ENCODE results near the gene SLC26A4.

SLC26A4 gene

GRCh38 chr7:107694386-107694785, 33.8 kb downstream of the SLC26A4 start:
- peak in 15 of 58 donors; percentile 3 to 36 (median 13) for DNase-seq

DNA sequence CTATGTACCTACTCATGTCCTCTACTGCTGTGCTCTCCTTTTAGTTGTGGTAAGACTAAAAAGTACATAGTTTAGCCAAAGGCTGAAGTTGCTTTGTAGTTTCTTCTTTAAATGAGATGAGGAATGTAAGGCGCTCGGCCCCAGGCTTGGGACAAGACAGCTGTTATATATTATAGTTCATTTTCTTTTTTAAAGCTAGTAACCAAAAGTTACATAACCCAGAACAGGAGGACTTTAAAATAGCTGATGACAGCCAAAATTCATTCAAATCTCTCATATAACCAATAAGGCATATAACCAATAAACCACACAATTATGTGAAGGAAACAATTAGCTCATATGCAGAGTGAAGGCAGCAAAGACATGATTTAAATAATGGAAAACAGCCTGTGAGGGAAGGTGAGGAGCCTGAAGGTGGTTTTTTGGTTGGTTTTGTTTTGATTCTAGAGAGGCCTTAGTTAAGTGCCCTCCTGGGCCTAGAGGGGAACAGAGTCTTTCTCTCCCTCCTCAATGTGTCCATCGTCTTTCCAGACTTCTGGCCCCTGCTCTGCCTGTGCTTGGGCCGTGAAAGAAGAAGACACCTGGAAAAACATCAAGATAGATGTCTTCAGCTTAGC, 35.8 kb downstream of the SLC26A4 start:
- DNase-seq = no peak

- DNase-seq = peak in 10 of 58 donors; percentile 4 to 45 (median 16)
Measured at GRCh38 chr7:107697321-107698049, 36.9 kb downstream of the SLC26A4 start.

DNA sequence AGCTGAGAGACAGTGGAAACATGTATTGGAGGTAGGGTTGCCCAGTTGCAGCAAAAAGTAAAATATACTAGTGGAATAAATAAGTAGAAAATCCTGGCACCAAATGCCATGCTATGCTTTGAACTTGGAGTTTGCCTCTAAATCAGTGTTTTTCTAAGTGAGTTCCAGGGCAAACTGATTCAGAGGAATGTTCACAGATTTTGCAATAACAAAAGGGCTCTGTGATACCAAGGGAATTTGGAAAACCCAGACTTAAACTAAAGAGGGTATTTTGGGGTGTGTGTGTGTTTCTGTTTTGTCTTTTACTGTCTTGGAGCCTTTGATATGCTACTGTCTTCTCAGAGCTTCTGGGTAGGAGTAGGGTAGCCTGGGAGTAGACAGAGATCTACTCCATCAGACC, 39.9 kb downstream of the SLC26A4 start:
- DNase-seq = no peak

DNA sequence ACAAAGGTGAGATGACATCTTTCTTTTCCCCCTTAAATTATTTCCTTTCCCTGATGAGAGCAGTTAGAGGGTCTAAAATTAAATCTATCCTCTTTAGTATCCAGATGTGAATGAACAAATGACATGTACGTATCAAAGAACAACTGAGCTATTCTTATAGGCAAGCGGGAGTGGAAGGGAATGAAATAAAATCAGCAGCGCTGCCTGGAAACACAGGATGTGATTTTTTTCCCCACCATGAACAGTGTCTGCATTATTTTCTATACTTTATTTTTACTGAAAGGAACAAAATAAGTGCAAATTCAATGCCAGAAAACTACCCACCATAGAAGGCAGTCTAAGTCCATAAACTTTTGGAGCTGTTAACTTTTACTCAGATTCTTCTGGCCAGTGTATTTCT, 40.6 kb downstream of the SLC26A4 start:
- DNase-seq = no peak

DNA sequence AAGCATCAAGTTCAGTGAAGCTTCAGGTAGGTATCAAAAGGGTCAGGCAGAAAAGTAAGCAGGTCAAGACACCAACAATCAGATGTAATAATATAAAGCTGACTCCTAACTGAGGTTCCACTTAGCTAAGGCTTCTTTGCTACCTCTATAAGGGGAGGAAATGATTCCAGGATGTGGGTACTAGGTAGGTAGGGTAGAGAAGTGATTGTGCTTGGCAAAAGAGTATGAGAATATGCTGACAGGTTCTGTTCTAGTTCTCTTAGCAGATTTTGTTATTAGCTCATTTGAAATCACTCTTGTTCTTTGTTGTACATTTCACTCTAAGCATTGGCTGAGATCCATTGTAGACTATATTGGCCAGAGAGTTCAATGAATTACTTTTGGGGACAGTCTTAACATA, 42.6 kb downstream of the SLC26A4 start:
- no peak for DNase-seq

GRCh38 chr7:107703872-107704271, 43.2 kb downstream of the SLC26A4 start:
- no peak for DNase-seq

DNA sequence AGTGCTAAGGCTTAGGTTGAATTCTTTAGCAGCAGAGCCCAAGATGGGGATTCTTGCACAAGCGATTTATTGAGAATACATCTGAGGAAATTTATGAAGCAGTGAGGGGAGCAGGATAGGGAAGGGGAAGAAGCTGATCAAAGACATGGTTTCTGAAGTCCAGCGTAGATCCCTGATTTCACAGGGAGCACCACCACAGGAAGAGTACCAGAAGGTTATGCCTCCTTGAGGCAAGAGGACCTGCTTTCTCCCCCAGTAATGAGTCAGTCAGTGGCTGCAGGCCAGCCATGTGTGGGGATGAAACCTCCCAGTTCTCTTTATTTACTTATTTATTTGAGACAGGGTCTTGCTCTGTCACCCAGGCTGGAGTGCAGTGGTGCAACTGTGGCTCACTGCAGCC, 48.3 kb downstream of the SLC26A4 start:
- no peak for DNase-seq

- no peak for DNase-seq
Measured at GRCh38 chr7:107711301-107711700, 50.7 kb downstream of the SLC26A4 start.

DNA sequence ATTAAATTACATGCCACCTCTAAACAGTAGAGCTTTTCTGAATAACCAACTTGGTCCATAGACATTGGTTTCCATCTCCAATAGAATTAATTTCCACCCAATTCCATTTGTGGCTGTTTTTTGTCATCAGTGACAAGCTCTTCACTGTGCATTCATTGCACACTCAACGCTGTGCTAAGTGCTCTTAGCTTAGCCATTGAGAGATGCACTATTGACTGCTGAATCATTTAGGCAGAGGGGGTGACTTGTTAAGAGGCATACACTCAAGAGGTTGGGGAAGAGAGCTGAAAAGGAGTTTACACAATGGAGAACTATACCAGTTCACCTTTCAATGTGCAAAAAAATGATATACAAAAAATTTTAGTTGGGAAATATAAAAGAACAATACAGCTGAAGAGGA, 51.4 kb downstream of the SLC26A4 start:
- DNase-seq = no peak

DNA sequence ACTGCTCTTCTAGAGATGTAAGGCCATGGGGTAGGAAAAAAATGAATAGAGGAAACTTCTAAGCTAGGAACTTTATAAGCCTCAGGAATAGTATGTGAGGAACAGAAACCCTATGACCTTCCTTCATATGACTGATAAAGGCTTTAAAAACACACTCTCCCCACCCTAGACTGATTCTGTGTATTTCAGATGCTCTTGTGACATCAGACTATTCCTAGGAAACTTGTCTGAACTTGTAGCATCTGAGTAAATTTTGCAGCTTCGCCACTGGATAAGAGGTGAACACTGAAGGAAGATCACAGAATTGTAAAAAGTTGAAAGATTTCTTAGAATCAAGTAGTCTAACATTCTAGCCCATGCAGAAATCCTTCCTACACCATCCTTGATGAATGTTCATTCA, 52.3 kb downstream of the SLC26A4 start:
- no peak for DNase-seq

DNA sequence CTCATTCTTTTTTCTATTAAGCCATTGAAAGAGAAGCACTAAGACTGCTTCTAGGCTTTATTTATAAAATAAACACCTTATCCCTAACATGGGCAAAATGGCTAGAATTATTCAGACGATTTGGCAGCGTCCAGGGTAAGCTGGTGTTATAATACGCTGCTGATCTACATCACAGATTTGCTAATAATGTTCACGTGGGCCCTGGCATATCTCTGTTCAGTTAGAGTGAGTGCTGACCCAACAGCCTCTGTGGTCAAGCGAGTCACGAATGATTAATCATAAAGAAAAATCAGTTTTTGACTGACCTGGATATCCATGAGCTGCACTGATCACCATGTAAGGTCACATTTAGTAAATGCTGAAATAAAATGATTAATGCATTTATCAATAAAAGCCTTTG, 54.9 kb downstream of the SLC26A4 start:
- no peak for DNase-seq

DNA sequence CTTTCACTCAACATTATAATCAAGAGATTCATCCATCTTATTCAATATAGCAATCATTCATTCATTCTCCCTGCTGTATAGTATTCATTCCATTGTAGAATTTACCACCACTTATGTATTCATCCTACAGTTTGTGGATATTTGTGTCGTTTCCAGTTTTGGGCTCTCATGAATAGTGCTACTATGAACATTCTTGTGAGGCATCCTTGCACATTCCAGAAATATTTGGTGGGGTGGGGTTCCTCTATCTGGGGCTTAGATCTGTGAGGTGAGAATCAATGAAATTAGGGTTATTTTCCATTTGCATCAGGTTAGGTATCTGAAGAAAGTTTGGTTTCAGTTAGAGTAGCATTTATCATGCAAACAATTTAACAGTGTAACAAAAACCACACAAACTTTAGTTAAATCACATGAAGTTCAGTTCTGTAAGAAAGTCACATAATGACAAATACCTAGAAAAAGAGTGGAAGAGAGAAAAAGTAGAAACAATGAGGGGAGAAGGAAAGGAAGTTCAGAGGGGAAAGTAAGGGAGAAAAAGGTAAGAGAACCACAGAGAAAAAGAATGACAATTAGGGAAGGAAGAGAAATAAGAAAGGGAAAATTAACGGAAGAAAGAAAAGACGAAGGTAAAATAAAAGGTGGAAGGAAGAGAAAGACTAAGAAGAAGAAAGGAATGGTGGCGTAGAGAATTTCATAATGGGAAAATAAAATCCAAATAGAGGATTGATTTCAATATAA, 58.0 kb downstream of the SLC26A4 start:
- no peak for DNase-seq

DNA sequence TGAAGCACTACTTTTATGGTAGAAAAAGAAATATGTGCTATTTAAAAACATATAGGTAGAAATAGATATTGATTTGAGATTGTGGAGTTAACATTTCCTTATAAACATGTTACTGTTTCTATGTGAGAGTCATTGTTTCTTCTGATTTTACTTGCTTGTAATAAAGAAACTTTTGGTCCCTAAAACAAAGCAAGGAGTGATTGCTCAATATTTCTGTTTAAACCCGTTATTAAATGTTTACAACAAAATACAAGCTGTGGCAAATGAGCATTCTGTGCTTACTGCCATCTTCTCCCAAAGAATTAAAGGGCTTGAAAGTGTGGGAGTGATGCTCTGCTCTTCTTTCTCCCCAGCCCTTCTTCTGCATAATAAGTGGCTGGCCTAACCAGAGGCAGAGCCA, 60.7 kb downstream of the SLC26A4 start:
- DNase-seq = no peak

DNA sequence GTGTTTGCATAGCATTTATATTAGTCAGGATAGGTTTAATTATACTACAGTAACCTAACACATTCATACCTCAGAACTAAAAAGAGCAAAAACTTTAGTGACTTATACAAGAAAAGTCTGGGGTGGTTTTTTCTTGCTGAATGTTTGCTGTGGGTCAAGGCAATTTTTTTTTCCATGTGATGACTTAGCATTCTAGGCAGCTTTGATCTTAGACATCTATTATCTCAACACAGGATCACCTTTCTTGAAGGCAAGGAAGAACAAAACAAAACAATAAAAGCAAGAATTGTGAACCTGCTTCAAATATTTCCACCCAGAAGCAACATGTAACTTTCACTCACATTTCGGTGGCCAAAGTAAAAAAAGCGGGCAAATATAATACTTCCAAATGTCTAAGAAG, 62.6 kb downstream of the SLC26A4 start:
- DNase-seq = no peak

DNA sequence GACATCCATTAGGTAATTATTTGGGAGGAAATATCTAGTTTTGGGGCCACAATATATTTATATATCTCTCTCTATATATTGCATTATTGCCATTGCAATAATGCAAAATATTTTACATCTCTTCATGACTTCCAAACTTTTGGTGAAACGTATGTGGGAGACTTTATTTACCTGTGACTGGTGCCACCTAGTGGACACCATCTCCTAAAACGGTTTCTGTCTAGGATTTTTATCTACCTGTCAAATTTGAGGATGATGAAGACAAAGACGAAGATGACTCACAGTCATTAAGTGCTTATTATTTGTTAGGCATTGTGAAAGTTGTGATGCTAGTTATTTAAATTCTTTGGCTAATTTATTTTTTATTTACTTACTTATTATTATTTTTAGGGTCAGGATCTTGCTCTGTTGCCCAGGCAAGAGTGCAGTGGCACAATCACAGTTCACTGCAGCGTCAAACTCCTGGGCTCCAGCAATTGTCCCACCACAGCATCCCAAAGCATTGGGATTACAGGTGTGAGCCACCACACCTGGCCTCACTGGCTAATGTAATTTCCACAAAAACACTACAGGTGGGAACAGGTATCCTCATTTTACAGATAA, 64.6 kb downstream of the SLC26A4 start:
- DNase-seq = peak in 18 of 58 donors; percentile 1 to 59 (median 12)

DNA sequence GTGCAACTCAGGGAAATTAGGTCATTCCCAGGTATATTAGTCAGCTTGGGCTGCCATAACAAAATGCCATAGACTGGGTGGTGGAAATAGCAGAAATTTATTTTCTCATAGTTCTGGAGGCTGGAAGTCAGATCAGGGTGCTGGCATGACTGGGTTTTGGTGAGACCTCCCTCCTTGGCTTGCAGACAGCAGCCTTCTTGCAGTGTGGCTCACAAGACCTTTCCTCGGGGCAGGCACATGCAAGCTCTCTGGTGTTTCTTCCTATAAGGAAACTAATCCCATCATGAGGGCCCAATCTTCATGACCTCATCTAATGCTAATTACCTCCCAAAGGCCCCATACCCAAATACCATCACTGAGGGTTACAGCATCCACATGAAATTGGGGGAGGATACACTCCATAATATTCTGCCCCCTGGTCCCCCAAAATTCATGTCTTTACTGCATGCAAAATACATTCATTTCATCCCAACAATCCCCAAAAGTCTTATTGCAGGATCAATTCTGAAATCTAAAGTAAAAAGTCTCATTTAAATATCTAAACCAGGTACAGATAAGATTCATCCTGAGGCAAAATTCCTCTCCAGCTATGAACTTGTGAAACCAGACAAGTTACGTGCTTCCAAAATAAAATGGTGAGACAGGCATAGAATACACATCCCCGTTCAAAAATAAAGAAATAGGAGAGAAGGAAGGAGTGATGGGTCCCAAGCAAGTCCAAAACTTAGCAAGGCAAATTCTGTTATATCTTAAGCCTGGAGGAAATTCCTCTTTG, 65.9 kb downstream of the SLC26A4 start:
- no peak for DNase-seq

GRCh38 chr7:107728276-107728675, 67.6 kb downstream of the SLC26A4 start:
- no peak for DNase-seq

GRCh38 chr7:107742678-107743566, 82.3 kb downstream of the SLC26A4 start:
- peak in 32 of 58 donors; percentile 25 to 78 (median 62) for DNase-seq
